Measurements from ENCODE around the gene AFDN. TPM values are rescaled to one million over a fixed set of nuclear protein-coding genes. Genes with fewer than 3 reads are reported as not detected.
A peak's percentile ranks its signal among the peaks of the same experiment; 100 is the strongest.

Gene AFDN
- total RNA-seq, 4 donors from 2014 or later = 196 to 311 (median 224) TPM

- no peak overlapping the region for H3K4me3 ChIP-seq (replicated peaks in 1 of 3)
- peaks cover 28 to 34% of the 10 kb centered on the region in 2 donors for H3K36me3 ChIP-seq
- H3K27me3 ChIP-seq = no peaks in the 10 kb centered on the region
- intact Hi-C loops (cut with DNase I) = no loop called here
- H3K27ac ChIP-seq = no peak overlapping the region
- H3K9me3 ChIP-seq = no peaks in the 10 kb centered on the region
- no peaks in the 10 kb centered on the region for H3K4me1 ChIP-seq
- 93 to 94% methylated on average over 7 of the region's 7 CpGs for WGBS, 2 donors
- TF ChIP-seq POLR2A (IDR thresholded peaks at IDR 0.05) (no peak), CTCF (IDR thresholded peaks at IDR 0.05) (no peak)
- no peak for DNase-seq
Observed at GRCh38 chr6:167925026-167925425, 98.3 kb downstream of the AFDN start.

GRCh38 chr6:167927246-167927645, 100.5 kb downstream of the AFDN start:
- intact Hi-C loops (cut with DNase I) = no loop called here
- peaks cover 4% of the 10 kb centered on the region in 2 donors for H3K4me1 ChIP-seq
- no peak overlapping the region for H3K4me3 ChIP-seq (replicated peaks in 1 of 3)
- no peak overlapping the region for H3K27ac ChIP-seq
- H3K27me3 ChIP-seq = no peaks in the 10 kb centered on the region
- no peaks in the 10 kb centered on the region for H3K9me3 ChIP-seq
- WGBS, 2 donors = 93 to 98% methylated on average over 6 of the region's 6 CpGs
- no peak for TF ChIP-seq POLR2A (IDR thresholded peaks at IDR 0.05)
- no peak for TF ChIP-seq CTCF (IDR thresholded peaks at IDR 0.05)
- DNase-seq = no peak
- H3K36me3 ChIP-seq = peaks cover 26 to 28% of the 10 kb centered on the region in 2 donors

GRCh38 chr6:167928111-167928510, 101.4 kb downstream of the AFDN start:
- Histone ChIP-seq H3K27ac (no peak overlapping the region), H3K36me3 (peaks cover 21 to 28% of the 10 kb centered on the region in 2 donors), H3K4me3 (replicated peaks in 1 of 3) (no peak overlapping the region), H3K27me3 (no peaks in the 10 kb centered on the region), H3K4me1 (peaks cover 4% of the 10 kb centered on the region in 2 donors), H3K9me3 (no peaks in the 10 kb centered on the region)
- 95 to 97% methylated on average over 3 of the region's 3 CpGs for WGBS, 2 donors
- TF ChIP-seq CTCF (IDR thresholded peaks at IDR 0.05) = no peak
- no peak for TF ChIP-seq POLR2A (IDR thresholded peaks at IDR 0.05)
- intact Hi-C loops (cut with DNase I) = no loop called here
- no peak for DNase-seq

- H3K9me3 ChIP-seq = no peaks in the 10 kb centered on the region
- TF ChIP-seq CTCF (IDR thresholded peaks at IDR 0.05) (no peak), POLR2A (IDR thresholded peaks at IDR 0.05) (no peak)
- 70 to 74% methylated on average over 3 of the region's 3 CpGs for WGBS, 2 donors
- no peaks in the 10 kb centered on the region for H3K27me3 ChIP-seq
- no peak overlapping the region for H3K27ac ChIP-seq
- H3K4me1 ChIP-seq = peaks cover 4 to 7% of the 10 kb centered on the region in 2 donors
- H3K36me3 ChIP-seq = peaks cover 16 to 23% of the 10 kb centered on the region in 2 donors
- peak; percentile 32 to 63 for DNase-seq
- intact Hi-C loops (cut with DNase I) = no loop called here
- H3K4me3 ChIP-seq (replicated peaks in 1 of 3) = no peak overlapping the region
Observed at GRCh38 chr6:167930295-167930694, 103.6 kb downstream of the AFDN start.

- 88 to 93% methylated on average over 12 of the region's 12 CpGs for WGBS, 2 donors
- no peak overlapping the region for H3K4me3 ChIP-seq (replicated peaks in 1 of 3)
- no peaks in the 10 kb centered on the region for H3K9me3 ChIP-seq
- TF ChIP-seq POLR2A (IDR thresholded peaks at IDR 0.05) = no peak
- TF ChIP-seq CTCF (IDR thresholded peaks at IDR 0.05) = no peak
- H3K27me3 ChIP-seq = no peaks in the 10 kb centered on the region
- no peak overlapping the region for H3K27ac ChIP-seq
- DNase-seq = no peak
- H3K36me3 ChIP-seq = peaks cover 5 to 11% of the 10 kb centered on the region in 2 donors
- intact Hi-C loops (cut with DNase I) = no loop called here
- H3K4me1 ChIP-seq = peaks cover 4 to 7% of the 10 kb centered on the region in 2 donors
Observed at GRCh38 chr6:167932468-167933276, 106.0 kb downstream of the AFDN start.

Measured in thyroid gland (tissue), 4 donors.